PC-9 (cell line): ENCODE measurements around the gene SLC1A7. TPM values are rescaled to one million over a fixed set of nuclear protein-coding genes. Genes with fewer than 3 reads are reported as not detected.

Source experiments
- BruUV-seq: library from RNA; stranded (reverse); fragments of 400-500 nt; replicated peaks from 2 replicates; lab custom pipeline; 2021; lab: Mats Ljungman, UMichigan
- CTCF ChIA-PET: fragments of 300-600 bp; sonication (Branson Sonifier 250); formaldehyde crosslinking; loops from one replicate; lab custom pipeline; 2022; ENCODE audit warnings: antibody characterized with exemption; lab: Charles Lee
- POLR2A ChIA-PET: fragments of 300-600 bp; sonication (Branson Sonifier 250); formaldehyde crosslinking; loops from one replicate; lab custom pipeline; 2022; ENCODE audit warnings: antibody characterized with exemption; ENCODE audit not compliant: unreplicated experiment; lab: Charles Lee
- DNase-seq, 2 experiments: peaks; one replicate each; pipeline versions ENCODE4 v3.0.0 to v3.0.0-alpha.2; 2015 to 2022; ENCODE audit warnings: mixed read lengths in 1 of 2
- H2AFZ ChIP-seq: fragments of 200-600 bp; sonication (generic); 2 replicates; pipeline ENCODE4 v1.8.1; 2017; ENCODE audit warnings: antibody characterized with exemption
- H3F3A ChIP-seq: fragments of 200-600 bp; sonication (generic); 2 replicates; pipeline ENCODE4 v1.8.1; 2017; ENCODE audit warnings: antibody characterized with exemption, mild to moderate bottlenecking, low read depth; ENCODE audit not compliant: insufficient read depth
- H3K27ac ChIP-seq: fragments of 200-600 bp; sonication (generic); 2 replicates; pipeline ENCODE4 v1.6.1; 2016; ENCODE audit warnings: mixed run types
- H3K27me3 ChIP-seq: fragments of 200-600 bp; sonication (generic); 2 replicates; pipeline ENCODE4 v1.6.1; 2016; ENCODE audit warnings: low read depth, mixed run types; ENCODE audit not compliant: insufficient read depth
- H3K36me3 ChIP-seq: fragments of 200-600 bp; sonication (generic); 2 replicates; pipeline ENCODE4 v1.6.1; 2016; ENCODE audit warnings: low read depth, mixed run types
- H3K4me1 ChIP-seq: fragments of 200-600 bp; sonication (generic); replicated peaks from 2 replicates; pipeline ENCODE4 v1.6.1; 2016; ENCODE audit warnings: mixed run types; ENCODE audit not compliant: insufficient read depth
- H3K4me2 ChIP-seq: fragments of 200-600 bp; sonication (generic); 2 replicates; pipeline ENCODE4 v1.6.1; 2017; ENCODE audit warnings: mixed run types
- H3K4me3 ChIP-seq: fragments of 200-600 bp; sonication (generic); 2 replicates; pipeline ENCODE4 v1.6.1; 2016; ENCODE audit warnings: mixed run types
- H3K79me2 ChIP-seq: fragments of 200-600 bp; sonication (generic); 2 replicates; pipeline ENCODE4 v1.6.1; 2017; ENCODE audit warnings: low read depth, mixed run types
- H3K9me2 ChIP-seq: fragments of 200-600 bp; sonication (generic); 2 replicates; pipeline ENCODE4 v1.8.1; 2017; ENCODE audit warnings: mild to moderate bottlenecking; ENCODE audit not compliant: insufficient read depth
- H3K9me3 ChIP-seq: fragments of 200-600 bp; sonication (generic); 2 replicates; pipeline ENCODE4 v1.8.1; 2016; ENCODE audit warnings: low read depth; ENCODE audit not compliant: insufficient read depth
- H4K20me1 ChIP-seq: fragments of 200-600 bp; sonication (generic); 2 replicates; pipeline ENCODE4 v1.8.1; 2017; ENCODE audit not compliant: insufficient read depth
- CTCF ChIP-seq: fragments of 200-600 bp; sonication (generic); conservative IDR thresholded peaks from 2 replicates; pipeline ENCODE4 v1.6.1; 2017; ENCODE audit warnings: mixed run types, antibody characterized with exemption, mild to moderate bottlenecking, moderate library complexity
- EZH2 ChIP-seq: fragments of 200-600 bp; sonication (generic); IDR thresholded peaks from 2 replicates; pipeline ENCODE4 v1.8.0; 2017; ENCODE audit warnings: antibody characterized with exemption, low read depth
- intact Hi-C: fragments of 100-400 bp; cut with micrococcal nuclease; formaldehyde crosslinking; loops from one replicate; pipeline ENCODE4 v1.10.0; 2022; ENCODE audit not compliant: unreplicated experiment
- total RNA-seq: library from RNA; stranded (reverse); gene quantifications from 2 replicates; pipeline ENCODE4 v1.2.3, GENCODE V29; 2021

The SLC1A7 gene
- total RNA-seq, 1 experiment from 2014 or later, result not detected

GRCh38 chr1:53084589-53084971 is 57.9 kb downstream of the SLC1A7 start:
- Histone ChIP-seq H3K27me3 (no peaks in the 10 kb centered on the region), H2AFZ (no peak overlapping the region), H3K9me2 (no peaks in the 10 kb centered on the region), H3F3A (no peaks in the 10 kb centered on the region), H3K79me2 (no peaks in the 10 kb centered on the region), H4K20me1 (no peaks in the 10 kb centered on the region), H3K4me2 (no peak overlapping the region), H3K4me1 (no peaks in the 10 kb centered on the region), H3K9me3 (no peaks in the 10 kb centered on the region), H3K4me3 (no peak overlapping the region), H3K36me3 (no peaks in the 10 kb centered on the region), H3K27ac (no peak overlapping the region)
- no peak for TF ChIP-seq EZH2
- no peak for TF ChIP-seq CTCF
- DNase-seq, result no peak
- ChIA-PET CTCF (interaction anchor here (0.6 kb wide), 1 partner anchor 332 kb away, joined by 5 read pairs; no protein-coding TSS in a partner anchor), POLR2A (no interaction called here)
- BruUV-seq, result no TSS peak
- intact Hi-C loops, result loop anchor here (10.0 kb wide), 1 partner anchor 90 kb away; no protein-coding TSS in a partner anchor

- intact Hi-C loops, result loop anchor here (10.0 kb wide), 1 partner anchor 91 kb away; no protein-coding TSS in a partner anchor
- BruUV-seq, result no TSS peak
- Histone ChIP-seq H3K4me3 (no peak overlapping the region), H3K36me3 (no peaks in the 10 kb centered on the region), H3K4me2 (no peak overlapping the region), H3K79me2 (no peaks in the 10 kb centered on the region), H3K27me3 (no peaks in the 10 kb centered on the region), H4K20me1 (no peaks in the 10 kb centered on the region), H3K4me1 (no peaks in the 10 kb centered on the region), H2AFZ (no peak overlapping the region), H3K9me3 (no peaks in the 10 kb centered on the region), H3K27ac (no peak overlapping the region), H3F3A (no peaks in the 10 kb centered on the region), H3K9me2 (no peaks in the 10 kb centered on the region)
- ChIA-PET CTCF (interaction anchor here (0.6 kb wide), 1 partner anchor 331 kb away, joined by 5 read pairs; no protein-coding TSS in a partner anchor), POLR2A (no interaction called here)
- no peak for DNase-seq
- TF ChIP-seq EZH2, result no peak
- no peak for TF ChIP-seq CTCF
These were observed 58.5 kb downstream of the SLC1A7 start for GRCh38 chr1:53083636-53084588.

GRCh38 chr1:53082826-53083455 is 59.5 kb downstream of the SLC1A7 start:
- no peak for DNase-seq
- Histone ChIP-seq H3K9me3 (no peaks in the 10 kb centered on the region), H3K27me3 (no peaks in the 10 kb centered on the region), H3K4me3 (no peak overlapping the region), H4K20me1 (no peaks in the 10 kb centered on the region), H2AFZ (no peak overlapping the region), H3K4me1 (no peaks in the 10 kb centered on the region), H3F3A (no peaks in the 10 kb centered on the region), H3K9me2 (no peaks in the 10 kb centered on the region), H3K79me2 (no peaks in the 10 kb centered on the region), H3K4me2 (no peak overlapping the region), H3K36me3 (no peaks in the 10 kb centered on the region), H3K27ac (no peak overlapping the region)
- ChIA-PET POLR2A (no interaction called here), CTCF (interaction anchor here (0.5 kb wide), 1 partner anchor 15 kb away, joined by 4 read pairs; no protein-coding TSS in a partner anchor)
- intact Hi-C loops, result loop anchor here (10.0 kb wide), 1 partner anchor 92 kb away; no protein-coding TSS in a partner anchor
- no TSS peak for BruUV-seq
- no peak for TF ChIP-seq CTCF
- TF ChIP-seq EZH2, result no peak
